ENCODE measurements around the gene FHIP1A. TPM values are rescaled to one million over a fixed set of nuclear protein-coding genes. Genes with fewer than 3 reads are reported as not detected.

The FHIP1A gene
- total RNA-seq, 1 donor from 2014 or later: 66.0 TPM

Other genes with a start within 250 kb of the FHIP1A start
- not detected for gene PRSS48, start 132.0 kb upstream of the FHIP1A start, total RNA-seq
- gene SH3D19, start 83.6 kb upstream of the FHIP1A start, total RNA-seq: 37.4 TPM

All from tongue (tissue), 1 donor.